Measurements from ENCODE around the gene CDCP1.

GRCh38 chr3:45066109-45066801 is 79.9 kb downstream of the CDCP1 start:
- TF ChIP-seq CTCF (conservative IDR thresholded peaks at IDR 0.05), result no peak
- no peak for TF ChIP-seq ZFX (IDR thresholded peaks at IDR 0.05)
